DND-41 (cell line): ENCODE data around the gene TBC1D5.

Experiments used
- EZH2 ChIP-seq: IDR thresholded peaks from 3 replicates; pipeline ENCODE4 v1.6.1; 2012; ENCODE audit warnings: borderline replicate concordance, low read depth, mild to moderate bottlenecking, moderate library complexity, low read length, inconsistent platforms; ENCODE audit not compliant: severe bottlenecking
- TF ChIP-seq, protein P1 (sequence below): IDR thresholded peaks from 2 replicates; pipeline ENCODE4 v1.5.1; 2012; ENCODE audit warnings: borderline replicate concordance, low read length, moderate library complexity, mild to moderate bottlenecking; ENCODE audit not compliant: poor library complexity, severe bottlenecking; ENCODE audit errors: extremely low read depth

DNA sequence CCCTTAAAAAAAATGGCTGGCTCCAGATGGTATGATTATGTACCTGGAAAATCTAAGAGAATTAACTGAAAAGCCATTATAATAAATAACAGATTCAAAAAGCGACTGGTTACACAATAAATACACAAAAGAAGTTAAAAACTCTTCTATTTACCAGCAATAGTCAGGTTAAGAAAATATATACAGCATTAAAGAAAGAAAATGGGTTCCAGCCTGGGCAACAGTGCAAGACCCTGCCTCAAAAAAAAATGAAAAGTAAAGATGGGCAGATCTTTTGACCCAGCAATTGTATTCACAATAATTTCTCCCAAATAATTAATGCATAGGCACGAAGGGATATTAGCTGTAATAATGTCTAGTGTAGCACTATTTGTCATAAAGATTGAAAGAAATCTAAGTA is 8.7 kb downstream of the TBC1D5 start:
- TF ChIP-seq, protein P1, sequence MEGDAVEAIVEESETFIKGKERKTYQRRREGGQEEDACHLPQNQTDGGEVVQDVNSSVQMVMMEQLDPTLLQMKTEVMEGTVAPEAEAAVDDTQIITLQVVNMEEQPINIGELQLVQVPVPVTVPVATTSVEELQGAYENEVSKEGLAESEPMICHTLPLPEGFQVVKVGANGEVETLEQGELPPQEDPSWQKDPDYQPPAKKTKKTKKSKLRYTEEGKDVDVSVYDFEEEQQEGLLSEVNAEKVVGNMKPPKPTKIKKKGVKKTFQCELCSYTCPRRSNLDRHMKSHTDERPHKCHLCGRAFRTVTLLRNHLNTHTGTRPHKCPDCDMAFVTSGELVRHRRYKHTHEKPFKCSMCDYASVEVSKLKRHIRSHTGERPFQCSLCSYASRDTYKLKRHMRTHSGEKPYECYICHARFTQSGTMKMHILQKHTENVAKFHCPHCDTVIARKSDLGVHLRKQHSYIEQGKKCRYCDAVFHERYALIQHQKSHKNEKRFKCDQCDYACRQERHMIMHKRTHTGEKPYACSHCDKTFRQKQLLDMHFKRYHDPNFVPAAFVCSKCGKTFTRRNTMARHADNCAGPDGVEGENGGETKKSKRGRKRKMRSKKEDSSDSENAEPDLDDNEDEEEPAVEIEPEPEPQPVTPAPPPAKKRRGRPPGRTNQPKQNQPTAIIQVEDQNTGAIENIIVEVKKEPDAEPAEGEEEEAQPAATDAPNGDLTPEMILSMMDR = no peak
- TF ChIP-seq EZH2 = no peak
